HG03045 (cell line): ENCODE data around the gene PEX5L.
"Not testable (repeated sequence)": the region's sequence is repeated elsewhere in the genome, so short reads cannot be mapped to it uniquely, and the experiment has no call there.

ENCODE experiments used
- ATAC-seq: cut with Tn5 transposase; IDR thresholded peaks from one replicate; pipeline ENCODE4 v1.9.1; 2021; ENCODE audit warnings: mild to moderate bottlenecking, moderate library complexity; ENCODE audit not compliant: unreplicated experiment

Gene PEX5L

GRCh38 chr3:180036671-180037455 is at the start of gene PEX5L:
TSS of gene PEX5L (minus strand) at chr3:180036937. CDS start at chr3:180036599, 338 bp downstream.
- ATAC-seq = peak; percentile 88

- ATAC-seq = no peak
Measured at GRCh38 chr3:180085122-180085710, 48.5 kb upstream of the PEX5L start.

- ATAC-seq = no peak
Measured at GRCh38 chr3:180082699-180083098, 46.0 kb upstream of the PEX5L start.

GRCh38 chr3:180078592-180078991 is 41.9 kb upstream of the PEX5L start:
- no peak for ATAC-seq

- ATAC-seq = no peak
Measured at GRCh38 chr3:180073561-180073960, 36.8 kb upstream of the PEX5L start.

GRCh38 chr3:180072786-180073185 is 36.0 kb upstream of the PEX5L start:
- no peak for ATAC-seq

- ATAC-seq = no peak
Measured at GRCh38 chr3:180070925-180071324, 34.2 kb upstream of the PEX5L start.

- no peak for ATAC-seq
Measured at GRCh38 chr3:180068023-180068422, 31.3 kb upstream of the PEX5L start.

GRCh38 chr3:180066598-180066997 is 29.9 kb upstream of the PEX5L start:
- no peak for ATAC-seq

GRCh38 chr3:180063783-180064182 is 27.0 kb upstream of the PEX5L start:
- ATAC-seq = no peak

GRCh38 chr3:180062771-180063170 is 26.0 kb upstream of the PEX5L start:
- ATAC-seq = no peak

- ATAC-seq = no peak
Measured at GRCh38 chr3:180059356-180059755, 22.6 kb upstream of the PEX5L start.

- no peak for ATAC-seq
Measured at GRCh38 chr3:180058238-180058637, 21.5 kb upstream of the PEX5L start.

GRCh38 chr3:180055656-180056055 is 18.9 kb upstream of the PEX5L start:
- ATAC-seq = not testable (repeated sequence)

GRCh38 chr3:180049391-180049790 is 12.7 kb upstream of the PEX5L start:
- no peak for ATAC-seq

GRCh38 chr3:180048840-180049239 is 12.1 kb upstream of the PEX5L start:
- ATAC-seq = no peak

GRCh38 chr3:180048103-180048502 is 11.4 kb upstream of the PEX5L start:
- peak; percentile 57 for ATAC-seq

- no peak for ATAC-seq
Measured at GRCh38 chr3:180040966-180041365, 4.2 kb upstream of the PEX5L start.

GRCh38 chr3:180036092-180036670 is 556 bp downstream of the PEX5L start:
- ATAC-seq = peak; percentile 39

- no peak for ATAC-seq
Measured at GRCh38 chr3:180026997-180027396, 9.7 kb downstream of the PEX5L start.

GRCh38 chr3:180018543-180018942 is 18.2 kb downstream of the PEX5L start:
- ATAC-seq = no peak

- ATAC-seq = no peak
Measured at GRCh38 chr3:180017846-180018245, 18.9 kb downstream of the PEX5L start.
